SK-N-SH treated with all-trans-retinoic acid at 6 μM for 48 hours (cell line): Measurements from ENCODE around the gene NADSYN1.

Source experiments
- ATAC-seq: fragments of 200-7000 bp; cut with Tn5 transposase; 3 replicates; pipeline ENCODE4 v1.9.1; 2020; ENCODE audit warnings: mild to moderate bottlenecking, moderate library complexity
- ARNTL ChIP-seq: fragments of 450-650 bp; formaldehyde crosslinking; IDR thresholded peaks from 2 replicates; pipeline ENCODE4 v1.5.0; 2020; ENCODE audit warnings: low read depth, mild to moderate bottlenecking, moderate library complexity, borderline replicate concordance
- BACH2 ChIP-seq: fragments of 250-450 bp; sonication (Bioruptor Pico); IDR thresholded peaks from 2 replicates; pipeline ENCODE4 v1.9.0; 2021; ENCODE audit warnings: mild to moderate bottlenecking, borderline replicate concordance
- CSDC2 ChIP-seq: fragments of 250-450 bp; sonication (Bioruptor Pico); IDR thresholded peaks from 2 replicates; pipeline ENCODE4 v1.5.0; 2020; ENCODE audit warnings: mild to moderate bottlenecking, moderate library complexity
- ESRRG ChIP-seq: fragments of 250-450 bp; sonication (Bioruptor Pico); IDR thresholded peaks from 2 replicates; pipeline ENCODE4 v1.6.1; 2021; ENCODE audit warnings: mild to moderate bottlenecking
- GLIS3 ChIP-seq: fragments of 250-450 bp; sonication (Bioruptor Pico); IDR thresholded peaks from 2 replicates; pipeline ENCODE4 v1.5.0; 2020; ENCODE audit warnings: mild to moderate bottlenecking, moderate library complexity
- ISL1 ChIP-seq: fragments of 250-450 bp; sonication (Bioruptor Pico); IDR thresholded peaks from 2 replicates; pipeline ENCODE4 v2.1.2; 2022; ENCODE audit warnings: mild to moderate bottlenecking, moderate library complexity
- RARB ChIP-seq: fragments of 250-450 bp; sonication (Bioruptor Pico); IDR thresholded peaks from 2 replicates; pipeline ENCODE4 v1.8.0; 2021; ENCODE audit warnings: mild to moderate bottlenecking, moderate library complexity
- TCF4 ChIP-seq: fragments of 250-450 bp; sonication (Bioruptor Pico); IDR thresholded peaks from 2 replicates; pipeline ENCODE4 v1.8.0; 2021; ENCODE audit warnings: mild to moderate bottlenecking, moderate library complexity, borderline replicate concordance
- TOX ChIP-seq: fragments of 250-450 bp; sonication (Bioruptor Pico); IDR thresholded peaks from 2 replicates; pipeline ENCODE4 v1.8.0; 2021; ENCODE audit warnings: mild to moderate bottlenecking, moderate library complexity, borderline replicate concordance
- ZC3H10 ChIP-seq: fragments of 250-450 bp; sonication (Bioruptor Pico); IDR thresholded peaks from 2 replicates; pipeline ENCODE4 v1.5.1; 2021; ENCODE audit warnings: mild to moderate bottlenecking, moderate library complexity
- ZFP3 ChIP-seq: fragments of 250-450 bp; sonication (Bioruptor Pico); IDR thresholded peaks from 2 replicates; pipeline ENCODE4 v1.5.0; 2020; ENCODE audit warnings: mild to moderate bottlenecking, moderate library complexity
- ZFP30 ChIP-seq: fragments of 450-650 bp; formaldehyde crosslinking; IDR thresholded peaks from 2 replicates; pipeline ENCODE4 v1.5.0; 2022; ENCODE audit warnings: mild to moderate bottlenecking, moderate library complexity
- ZNF565 ChIP-seq: fragments of 450-650 bp; formaldehyde crosslinking; conservative IDR thresholded peaks from 2 replicates; pipeline ENCODE4 v1.5.0; 2020; ENCODE audit warnings: low read depth, mild to moderate bottlenecking, moderate library complexity
- ZNF70 ChIP-seq: fragments of 450-650 bp; formaldehyde crosslinking; IDR thresholded peaks from 2 replicates; pipeline ENCODE4 v1.5.0; 2020; ENCODE audit warnings: mild to moderate bottlenecking, moderate library complexity
- ZNF8 ChIP-seq: fragments of 450-650 bp; formaldehyde crosslinking; IDR thresholded peaks from 2 replicates; pipeline ENCODE4 v1.5.0; 2020; ENCODE audit warnings: mild to moderate bottlenecking, moderate library complexity
- TF ChIP-seq, protein P1 (sequence below): fragments of 250-450 bp; sonication (Bioruptor Pico); IDR thresholded peaks from 2 replicates; pipeline ENCODE4 v1.5.0; 2020; ENCODE audit warnings: mild to moderate bottlenecking, moderate library complexity
- TF ChIP-seq, protein P2 (sequence below): fragments of 250-450 bp; sonication (Bioruptor Pico); IDR thresholded peaks from 2 replicates; pipeline ENCODE4 v1.5.1; 2021; ENCODE audit warnings: mild to moderate bottlenecking, moderate library complexity
- TF ChIP-seq, protein P3 (sequence below): fragments of 250-450 bp; sonication (Bioruptor Pico); IDR thresholded peaks from 2 replicates; pipeline ENCODE4 v1.8.0; 2021; ENCODE audit warnings: low read depth, mild to moderate bottlenecking, moderate library complexity, borderline replicate concordance
- TF ChIP-seq, protein P4 (sequence below): fragments of 250-450 bp; sonication (Bioruptor Pico); IDR thresholded peaks from 2 replicates; pipeline ENCODE4 v1.8.0; 2020; ENCODE audit warnings: mild to moderate bottlenecking, moderate library complexity, borderline replicate concordance
- TF ChIP-seq, protein P5 (sequence below): fragments of 250-450 bp; sonication (Bioruptor Pico); IDR thresholded peaks from 2 replicates; pipeline ENCODE4 v1.5.1; 2020; ENCODE audit warnings: low read depth, mild to moderate bottlenecking, moderate library complexity

The NADSYN1 gene

DNA sequence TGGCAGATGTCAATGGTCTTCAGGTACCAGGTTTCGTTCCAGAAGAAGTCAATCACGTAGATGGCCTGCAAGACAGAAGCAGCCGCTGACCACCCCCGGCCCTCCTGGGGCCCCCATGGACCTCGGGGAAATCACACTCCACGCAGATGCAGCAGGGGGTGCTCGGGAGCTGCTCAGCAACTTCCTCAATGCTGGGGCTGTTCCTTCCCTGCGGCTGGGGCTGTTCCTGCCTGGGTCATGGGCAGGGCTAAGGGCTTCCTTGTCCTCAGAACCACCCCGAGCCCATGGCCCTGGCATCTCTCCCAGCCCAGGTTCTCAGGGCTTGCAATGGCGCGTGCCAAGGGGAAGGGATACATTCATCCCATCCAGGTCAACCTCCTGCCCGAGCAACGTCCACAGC is 15.1 kb upstream of the NADSYN1 start:
- TF ChIP-seq, protein P1, sequence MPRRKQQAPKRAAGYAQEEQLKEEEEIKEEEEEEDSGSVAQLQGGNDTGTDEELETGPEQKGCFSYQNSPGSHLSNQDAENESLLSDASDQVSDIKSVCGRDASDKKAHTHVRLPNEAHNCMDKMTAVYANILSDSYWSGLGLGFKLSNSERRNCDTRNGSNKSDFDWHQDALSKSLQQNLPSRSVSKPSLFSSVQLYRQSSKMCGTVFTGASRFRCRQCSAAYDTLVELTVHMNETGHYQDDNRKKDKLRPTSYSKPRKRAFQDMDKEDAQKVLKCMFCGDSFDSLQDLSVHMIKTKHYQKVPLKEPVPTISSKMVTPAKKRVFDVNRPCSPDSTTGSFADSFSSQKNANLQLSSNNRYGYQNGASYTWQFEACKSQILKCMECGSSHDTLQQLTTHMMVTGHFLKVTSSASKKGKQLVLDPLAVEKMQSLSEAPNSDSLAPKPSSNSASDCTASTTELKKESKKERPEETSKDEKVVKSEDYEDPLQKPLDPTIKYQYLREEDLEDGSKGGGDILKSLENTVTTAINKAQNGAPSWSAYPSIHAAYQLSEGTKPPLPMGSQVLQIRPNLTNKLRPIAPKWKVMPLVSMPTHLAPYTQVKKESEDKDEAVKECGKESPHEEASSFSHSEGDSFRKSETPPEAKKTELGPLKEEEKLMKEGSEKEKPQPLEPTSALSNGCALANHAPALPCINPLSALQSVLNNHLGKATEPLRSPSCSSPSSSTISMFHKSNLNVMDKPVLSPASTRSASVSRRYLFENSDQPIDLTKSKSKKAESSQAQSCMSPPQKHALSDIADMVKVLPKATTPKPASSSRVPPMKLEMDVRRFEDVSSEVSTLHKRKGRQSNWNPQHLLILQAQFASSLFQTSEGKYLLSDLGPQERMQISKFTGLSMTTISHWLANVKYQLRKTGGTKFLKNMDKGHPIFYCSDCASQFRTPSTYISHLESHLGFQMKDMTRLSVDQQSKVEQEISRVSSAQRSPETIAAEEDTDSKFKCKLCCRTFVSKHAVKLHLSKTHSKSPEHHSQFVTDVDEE (CRISPR knock-in tag): no peak
- TF ChIP-seq, protein P2, sequence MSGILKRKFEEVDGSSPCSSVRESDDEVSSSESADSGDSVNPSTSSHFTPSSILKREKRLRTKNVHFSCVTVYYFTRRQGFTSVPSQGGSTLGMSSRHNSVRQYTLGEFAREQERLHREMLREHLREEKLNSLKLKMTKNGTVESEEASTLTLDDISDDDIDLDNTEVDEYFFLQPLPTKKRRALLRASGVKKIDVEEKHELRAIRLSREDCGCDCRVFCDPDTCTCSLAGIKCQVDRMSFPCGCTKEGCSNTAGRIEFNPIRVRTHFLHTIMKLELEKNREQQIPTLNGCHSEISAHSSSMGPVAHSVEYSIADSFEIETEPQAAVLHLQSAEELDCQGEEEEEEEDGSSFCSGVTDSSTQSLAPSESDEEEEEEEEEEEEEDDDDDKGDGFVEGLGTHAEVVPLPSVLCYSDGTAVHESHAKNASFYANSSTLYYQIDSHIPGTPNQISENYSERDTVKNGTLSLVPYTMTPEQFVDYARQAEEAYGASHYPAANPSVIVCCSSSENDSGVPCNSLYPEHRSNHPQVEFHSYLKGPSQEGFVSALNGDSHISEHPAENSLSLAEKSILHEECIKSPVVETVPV (CRISPR knock-in tag): no peak
- TF ChIP-seq ARNTL (CRISPR knock-in tag): no peak
- no peak for TF ChIP-seq ZNF565 (CRISPR knock-in tag)
- TF ChIP-seq RARB (CRISPR knock-in tag): no peak
- no peak for TF ChIP-seq ZNF8
- no peak for TF ChIP-seq ZFP3 (CRISPR knock-in tag)
- no peak for TF ChIP-seq ISL1 (CRISPR knock-in tag)
- TF ChIP-seq ZC3H10 (CRISPR knock-in tag): no peak
- TF ChIP-seq CSDC2 (CRISPR knock-in tag): no peak
- TF ChIP-seq GLIS3 (CRISPR knock-in tag): no peak
- no peak for TF ChIP-seq ESRRG (CRISPR knock-in tag)
- no peak for TF ChIP-seq ZFP30 (CRISPR knock-in tag)
- TF ChIP-seq, protein P3, sequence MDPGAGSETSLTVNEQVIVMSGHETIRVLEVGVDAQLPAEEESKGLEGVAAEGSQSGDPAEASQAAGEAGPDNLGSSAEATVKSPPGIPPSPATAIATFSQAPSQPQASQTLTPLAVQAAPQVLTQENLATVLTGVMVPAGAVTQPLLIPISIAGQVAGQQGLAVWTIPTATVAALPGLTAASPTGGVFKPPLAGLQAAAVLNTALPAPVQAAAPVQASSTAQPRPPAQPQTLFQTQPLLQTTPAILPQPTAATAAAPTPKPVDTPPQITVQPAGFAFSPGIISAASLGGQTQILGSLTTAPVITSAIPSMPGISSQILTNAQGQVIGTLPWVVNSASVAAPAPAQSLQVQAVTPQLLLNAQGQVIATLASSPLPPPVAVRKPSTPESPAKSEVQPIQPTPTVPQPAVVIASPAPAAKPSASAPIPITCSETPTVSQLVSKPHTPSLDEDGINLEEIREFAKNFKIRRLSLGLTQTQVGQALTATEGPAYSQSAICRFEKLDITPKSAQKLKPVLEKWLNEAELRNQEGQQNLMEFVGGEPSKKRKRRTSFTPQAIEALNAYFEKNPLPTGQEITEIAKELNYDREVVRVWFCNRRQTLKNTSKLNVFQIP (CRISPR knock-in tag): no peak
- no peak for TF ChIP-seq TOX
- TF ChIP-seq BACH2 (CRISPR knock-in tag): no peak
- TF ChIP-seq, protein P4, sequence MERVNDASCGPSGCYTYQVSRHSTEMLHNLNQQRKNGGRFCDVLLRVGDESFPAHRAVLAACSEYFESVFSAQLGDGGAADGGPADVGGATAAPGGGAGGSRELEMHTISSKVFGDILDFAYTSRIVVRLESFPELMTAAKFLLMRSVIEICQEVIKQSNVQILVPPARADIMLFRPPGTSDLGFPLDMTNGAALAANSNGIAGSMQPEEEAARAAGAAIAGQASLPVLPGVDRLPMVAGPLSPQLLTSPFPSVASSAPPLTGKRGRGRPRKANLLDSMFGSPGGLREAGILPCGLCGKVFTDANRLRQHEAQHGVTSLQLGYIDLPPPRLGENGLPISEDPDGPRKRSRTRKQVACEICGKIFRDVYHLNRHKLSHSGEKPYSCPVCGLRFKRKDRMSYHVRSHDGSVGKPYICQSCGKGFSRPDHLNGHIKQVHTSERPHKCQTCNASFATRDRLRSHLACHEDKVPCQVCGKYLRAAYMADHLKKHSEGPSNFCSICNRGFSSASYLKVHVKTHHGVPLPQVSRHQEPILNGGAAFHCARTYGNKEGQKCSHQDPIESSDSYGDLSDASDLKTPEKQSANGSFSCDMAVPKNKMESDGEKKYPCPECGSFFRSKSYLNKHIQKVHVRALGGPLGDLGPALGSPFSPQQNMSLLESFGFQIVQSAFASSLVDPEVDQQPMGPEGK (CRISPR knock-in tag): no peak
- TF ChIP-seq, protein P5, sequence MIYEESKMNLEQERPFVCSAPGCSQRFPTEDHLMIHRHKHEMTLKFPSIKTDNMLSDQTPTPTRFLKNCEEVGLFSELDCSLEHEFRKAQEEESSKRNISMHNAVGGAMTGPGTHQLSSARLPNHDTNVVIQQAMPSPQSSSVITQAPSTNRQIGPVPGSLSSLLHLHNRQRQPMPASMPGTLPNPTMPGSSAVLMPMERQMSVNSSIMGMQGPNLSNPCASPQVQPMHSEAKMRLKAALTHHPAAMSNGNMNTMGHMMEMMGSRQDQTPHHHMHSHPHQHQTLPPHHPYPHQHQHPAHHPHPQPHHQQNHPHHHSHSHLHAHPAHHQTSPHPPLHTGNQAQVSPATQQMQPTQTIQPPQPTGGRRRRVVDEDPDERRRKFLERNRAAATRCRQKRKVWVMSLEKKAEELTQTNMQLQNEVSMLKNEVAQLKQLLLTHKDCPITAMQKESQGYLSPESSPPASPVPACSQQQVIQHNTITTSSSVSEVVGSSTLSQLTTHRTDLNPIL (CRISPR knock-in tag): no peak
- ATAC-seq: no peak

DNA sequence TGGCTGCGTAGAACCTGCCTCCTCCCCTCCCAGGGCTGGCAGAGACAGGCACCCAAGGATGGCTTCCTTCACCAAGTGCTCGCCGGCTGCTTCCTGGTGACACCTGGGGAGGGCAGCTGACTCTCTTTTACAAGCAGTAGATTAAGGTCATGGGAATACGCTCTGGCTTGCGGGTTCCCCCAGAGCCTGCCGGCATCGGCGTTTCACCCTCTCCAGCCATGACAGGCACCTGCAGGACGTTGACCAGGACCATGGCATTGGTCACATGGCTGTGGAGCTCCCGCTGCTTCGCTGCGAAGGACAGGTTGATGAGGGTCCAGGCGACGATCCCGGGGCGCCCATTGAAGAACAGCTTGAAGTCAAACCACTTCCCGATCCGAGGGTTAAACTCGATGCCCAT is 14.4 kb upstream of the NADSYN1 start:
- ATAC-seq: no peak
- TF ChIP-seq ZNF565 (CRISPR knock-in tag): no peak
- TF ChIP-seq ZNF8: no peak
- TF ChIP-seq TCF4 (CRISPR knock-in tag): no peak
- TF ChIP-seq, protein P2 (CRISPR knock-in tag): no peak
- TF ChIP-seq, protein P3 (CRISPR knock-in tag): no peak
- TF ChIP-seq ZNF70 (CRISPR knock-in tag): no peak
- TF ChIP-seq, protein P5 (CRISPR knock-in tag): no peak
